ENCODE results near the gene SP4. TPM values are rescaled to one million over a fixed set of nuclear protein-coding genes. Genes with fewer than 3 reads are reported as not detected.

The SP4 gene
- total and polyA plus RNA-seq, 2 experiments from 2014 or later = 1.4 to 7.5 TPM

- Histone ChIP-seq H3K9me3 (ENCODE audit: low read depth) (no peaks in the 10 kb centered on the region), H3K36me3 (replicated peaks; ENCODE audit: insufficient read depth, low read depth) (no peaks in the 10 kb centered on the region), H2AFZ (no peak overlapping the region), H4K20me1 (ENCODE audit: insufficient read depth, poor library complexity, severe bottlenecking) (no peaks in the 10 kb centered on the region), H3K27ac (no peak overlapping the region), H3K27me3 (peaks cover 69% of the 10 kb centered on the region), H3K4me3 (no peak overlapping the region), H3K4me1 (ENCODE audit: insufficient read depth) (peaks cover 10% of the 10 kb centered on the region), H3K4me2 (peak overlapping the region; percentile 99), H3K79me2 (no peaks in the 10 kb centered on the region), H3K9me2 (replicated peaks; ENCODE audit: insufficient read depth) (no peaks in the 10 kb centered on the region)
- WGBS (ENCODE audit: low lambda C conversion rate, missing lambda C conversion rate) = 48% methylated on average over 3 of the region's 3 CpGs
- TF ChIP-seq, protein P1, sequence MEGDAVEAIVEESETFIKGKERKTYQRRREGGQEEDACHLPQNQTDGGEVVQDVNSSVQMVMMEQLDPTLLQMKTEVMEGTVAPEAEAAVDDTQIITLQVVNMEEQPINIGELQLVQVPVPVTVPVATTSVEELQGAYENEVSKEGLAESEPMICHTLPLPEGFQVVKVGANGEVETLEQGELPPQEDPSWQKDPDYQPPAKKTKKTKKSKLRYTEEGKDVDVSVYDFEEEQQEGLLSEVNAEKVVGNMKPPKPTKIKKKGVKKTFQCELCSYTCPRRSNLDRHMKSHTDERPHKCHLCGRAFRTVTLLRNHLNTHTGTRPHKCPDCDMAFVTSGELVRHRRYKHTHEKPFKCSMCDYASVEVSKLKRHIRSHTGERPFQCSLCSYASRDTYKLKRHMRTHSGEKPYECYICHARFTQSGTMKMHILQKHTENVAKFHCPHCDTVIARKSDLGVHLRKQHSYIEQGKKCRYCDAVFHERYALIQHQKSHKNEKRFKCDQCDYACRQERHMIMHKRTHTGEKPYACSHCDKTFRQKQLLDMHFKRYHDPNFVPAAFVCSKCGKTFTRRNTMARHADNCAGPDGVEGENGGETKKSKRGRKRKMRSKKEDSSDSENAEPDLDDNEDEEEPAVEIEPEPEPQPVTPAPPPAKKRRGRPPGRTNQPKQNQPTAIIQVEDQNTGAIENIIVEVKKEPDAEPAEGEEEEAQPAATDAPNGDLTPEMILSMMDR (IDR thresholded peaks at IDR 0.05; ENCODE audit: poor library complexity) = no peak
- no peak for TF ChIP-seq EZH2phosphoT487 (IDR thresholded peaks at IDR 0.05; ENCODE audit: low read depth, severe bottlenecking, unreplicated experiment)
- TF ChIP-seq EZH2 (IDR thresholded peaks at IDR 0.05; ENCODE audit: borderline replicate concordance) = no peak
- DNase-seq (ENCODE audit: low spot score) = no peak
Observed at GRCh38 chr7:21544303-21544656, 116.4 kb downstream of the SP4 start.

- 47% methylated on average over 3 of the region's 3 CpGs for WGBS (ENCODE audit: low lambda C conversion rate, missing lambda C conversion rate)
- Histone ChIP-seq H2AFZ (no peak overlapping the region), H3K79me2 (no peaks in the 10 kb centered on the region), H3K27me3 (peaks cover 66% of the 10 kb centered on the region), H3K27ac (no peak overlapping the region), H3K4me2 (no peak overlapping the region), H3K4me3 (no peak overlapping the region), H4K20me1 (ENCODE audit: insufficient read depth, poor library complexity, severe bottlenecking) (no peaks in the 10 kb centered on the region), H3K9me2 (replicated peaks; ENCODE audit: insufficient read depth) (no peaks in the 10 kb centered on the region), H3K36me3 (replicated peaks; ENCODE audit: insufficient read depth, low read depth) (no peaks in the 10 kb centered on the region), H3K9me3 (ENCODE audit: low read depth) (no peaks in the 10 kb centered on the region), H3K4me1 (ENCODE audit: insufficient read depth) (peaks cover 10% of the 10 kb centered on the region)
- DNase-seq (ENCODE audit: low spot score) = no peak
- TF ChIP-seq EZH2phosphoT487 (IDR thresholded peaks at IDR 0.05; ENCODE audit: low read depth, severe bottlenecking, unreplicated experiment) (no peak), EZH2 (IDR thresholded peaks at IDR 0.05; ENCODE audit: borderline replicate concordance) (no peak)
- TF ChIP-seq, protein P1 (IDR thresholded peaks at IDR 0.05; ENCODE audit: poor library complexity) = no peak
Observed at GRCh38 chr7:21544715-21545114, 116.8 kb downstream of the SP4 start.

- Histone ChIP-seq H3K9me3 (ENCODE audit: low read depth) (no peaks in the 10 kb centered on the region), H4K20me1 (ENCODE audit: insufficient read depth, poor library complexity, severe bottlenecking) (no peaks in the 10 kb centered on the region), H3K4me1 (ENCODE audit: insufficient read depth) (peaks cover 10% of the 10 kb centered on the region), H3K27me3 (peaks cover 41% of the 10 kb centered on the region), H3K4me2 (no peak overlapping the region), H3K36me3 (replicated peaks; ENCODE audit: insufficient read depth, low read depth) (no peaks in the 10 kb centered on the region), H2AFZ (no peak overlapping the region), H3K27ac (no peak overlapping the region), H3K4me3 (no peak overlapping the region), H3K79me2 (no peaks in the 10 kb centered on the region), H3K9me2 (replicated peaks; ENCODE audit: insufficient read depth) (no peaks in the 10 kb centered on the region)
- WGBS (ENCODE audit: low lambda C conversion rate, missing lambda C conversion rate) = 73% methylated on average over 3 of the region's 3 CpGs
- no peak for DNase-seq (ENCODE audit: low spot score)
- no peak for TF ChIP-seq EZH2 (IDR thresholded peaks at IDR 0.05; ENCODE audit: borderline replicate concordance)
- no peak for TF ChIP-seq EZH2phosphoT487 (IDR thresholded peaks at IDR 0.05; ENCODE audit: low read depth, severe bottlenecking, unreplicated experiment)
- TF ChIP-seq, protein P1 (IDR thresholded peaks at IDR 0.05; ENCODE audit: poor library complexity) = no peak
Observed at GRCh38 chr7:21547501-21547900, 119.6 kb downstream of the SP4 start.

DNA sequence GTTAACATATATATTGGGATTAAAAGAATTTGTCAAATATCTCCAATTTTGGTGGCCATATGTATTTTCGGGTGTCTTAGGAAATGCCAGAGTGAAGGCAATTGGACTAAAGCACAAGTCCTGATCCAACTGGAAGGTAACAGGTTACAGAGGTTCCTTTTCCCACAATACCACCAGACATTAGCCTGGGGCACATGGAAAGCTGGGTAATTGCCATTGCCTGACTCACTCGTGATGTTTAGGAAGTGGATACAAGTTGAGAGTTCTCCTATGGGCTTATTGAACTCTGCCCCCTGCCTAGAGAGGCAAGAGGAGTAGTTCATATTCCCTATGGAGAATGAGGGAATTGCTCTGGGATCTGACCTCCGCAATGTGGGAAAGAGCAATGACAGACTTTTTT, 120.6 kb downstream of the SP4 start:
- Histone ChIP-seq H3K9me2 (replicated peaks; ENCODE audit: insufficient read depth) (no peaks in the 10 kb centered on the region), H3K9me3 (ENCODE audit: low read depth) (no peaks in the 10 kb centered on the region), H2AFZ (no peak overlapping the region), H3K4me1 (ENCODE audit: insufficient read depth) (peaks cover 4% of the 10 kb centered on the region), H3K4me2 (no peak overlapping the region), H3K27ac (no peak overlapping the region), H3K79me2 (no peaks in the 10 kb centered on the region), H3K36me3 (replicated peaks; ENCODE audit: insufficient read depth, low read depth) (no peaks in the 10 kb centered on the region), H3K4me3 (no peak overlapping the region), H3K27me3 (peaks cover 31% of the 10 kb centered on the region), H4K20me1 (ENCODE audit: insufficient read depth, poor library complexity, severe bottlenecking) (no peaks in the 10 kb centered on the region)
- no peak for DNase-seq (ENCODE audit: low spot score)
- TF ChIP-seq EZH2phosphoT487 (IDR thresholded peaks at IDR 0.05; ENCODE audit: low read depth, severe bottlenecking, unreplicated experiment) = no peak
- 67% methylated on average over 3 of the region's 3 CpGs for WGBS (ENCODE audit: low lambda C conversion rate, missing lambda C conversion rate)
